ENCODE data around the gene SUMO3.

Gene SUMO3

DNA sequence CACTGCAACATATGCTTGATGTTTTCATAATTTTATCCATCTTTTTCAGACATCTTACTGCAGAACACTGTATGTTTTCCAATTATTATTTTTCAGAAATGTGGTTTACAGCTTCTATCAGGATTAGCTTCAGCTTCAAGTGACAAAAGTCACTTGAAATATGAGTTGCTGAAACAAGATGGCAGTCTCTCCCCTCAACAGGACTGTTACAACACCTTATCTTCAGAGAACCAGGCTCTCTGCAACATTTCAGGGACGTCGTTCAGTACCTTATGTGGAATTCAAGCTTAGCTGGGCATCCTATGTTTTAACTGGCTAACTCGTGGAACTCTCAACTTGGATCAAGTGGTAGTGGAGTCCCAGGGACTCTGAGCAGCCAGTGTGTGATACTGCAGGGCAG is 14.2 kb downstream of the SUMO3 start:
- no peak for DNase-seq (ENCODE audit: low read depth in 2 of 2)

DNA sequence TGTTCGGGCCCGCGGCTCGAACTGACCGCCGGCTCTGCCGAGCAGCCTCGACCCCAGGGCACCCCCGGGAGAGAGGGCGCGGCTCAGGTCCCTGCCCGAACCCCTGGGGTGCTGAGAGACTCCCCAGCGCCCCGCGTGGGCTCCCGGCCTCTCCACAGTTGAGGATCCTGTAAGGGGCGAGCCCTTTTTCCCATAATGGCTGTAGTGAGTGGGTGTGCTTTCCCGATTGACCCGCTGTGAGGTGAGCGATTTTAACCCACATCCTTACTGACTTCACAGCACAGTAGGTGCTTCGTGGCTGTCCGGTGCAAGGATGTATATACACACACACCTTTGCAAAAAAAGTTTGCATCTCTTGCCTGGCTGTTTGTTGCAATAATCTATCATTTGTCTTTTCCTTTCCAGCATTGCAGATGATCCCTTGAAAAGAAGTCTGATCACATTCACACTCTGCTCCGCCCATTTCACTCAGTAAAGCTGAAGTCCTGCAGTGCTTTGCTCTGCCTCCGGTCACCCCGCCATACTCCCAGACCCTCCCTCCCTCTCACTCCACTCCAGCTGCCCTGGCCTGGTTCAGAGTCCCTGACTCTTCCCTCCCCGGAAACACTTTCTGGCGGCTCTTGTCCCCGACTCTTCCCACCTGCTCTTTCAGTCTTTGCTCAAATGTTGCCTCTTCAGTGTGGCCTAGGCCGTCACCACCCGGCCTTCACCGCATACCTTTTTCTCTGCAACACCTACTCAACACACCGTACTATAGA is 15.3 kb downstream of the SUMO3 start:
- DNase-seq (ENCODE audit: low read depth in 2 of 2), result no peak

DNA sequence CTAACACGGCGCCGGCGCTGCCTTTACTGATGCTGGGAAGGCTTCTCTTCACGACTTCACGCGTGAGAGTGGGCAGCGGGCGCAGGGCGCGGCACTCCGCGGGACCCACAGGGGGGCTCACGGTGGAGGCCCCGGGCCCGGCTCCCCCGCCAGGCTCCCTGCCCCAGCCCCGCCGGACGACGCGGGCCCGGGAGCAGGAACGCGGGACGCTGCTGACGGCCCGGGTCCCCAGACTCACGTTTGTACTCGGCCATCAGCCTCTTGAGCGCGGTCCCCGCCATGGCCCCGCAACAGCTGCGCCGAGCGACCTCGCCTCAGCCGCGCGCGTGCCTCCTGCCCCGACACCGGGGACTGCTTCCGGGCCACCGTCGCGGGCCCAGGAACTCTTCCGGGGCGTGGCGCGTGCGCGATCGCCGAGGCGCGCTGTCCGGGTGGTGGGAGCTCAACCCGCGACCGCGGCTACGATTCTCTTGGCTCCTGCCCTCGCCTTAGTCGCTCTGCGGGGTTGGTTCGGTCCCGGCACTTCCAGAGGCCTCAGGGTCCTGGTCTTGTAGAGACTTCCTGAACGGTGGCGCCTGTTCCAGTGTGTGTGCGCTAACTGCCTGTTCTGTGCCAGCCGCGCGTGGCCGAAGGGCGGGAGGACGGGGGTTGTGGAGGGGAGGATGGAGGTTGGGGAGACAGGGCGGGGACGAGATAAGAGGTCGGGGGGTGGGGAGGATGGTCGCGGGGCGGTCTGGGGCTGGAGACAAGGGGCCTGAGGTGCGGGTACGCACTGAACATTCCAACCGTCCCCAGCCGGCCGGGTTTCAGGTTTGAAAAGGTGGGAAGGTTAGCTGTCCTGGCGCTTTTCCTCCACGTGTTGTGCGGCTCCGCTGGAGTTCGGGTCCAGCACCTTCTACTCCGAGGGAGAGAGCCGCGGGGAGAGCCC is 16.1 kb downstream of the SUMO3 start, which contains the start of gene UBE2G2:
TSS of gene UBE2G2 (minus strand) at position 353 of the 928 bp plus-strand sequence. CDS start at position 281, 72 bp downstream.
- peak; percentile 79 to 82 for DNase-seq (ENCODE audit: low read depth in 2 of 2)

DNA sequence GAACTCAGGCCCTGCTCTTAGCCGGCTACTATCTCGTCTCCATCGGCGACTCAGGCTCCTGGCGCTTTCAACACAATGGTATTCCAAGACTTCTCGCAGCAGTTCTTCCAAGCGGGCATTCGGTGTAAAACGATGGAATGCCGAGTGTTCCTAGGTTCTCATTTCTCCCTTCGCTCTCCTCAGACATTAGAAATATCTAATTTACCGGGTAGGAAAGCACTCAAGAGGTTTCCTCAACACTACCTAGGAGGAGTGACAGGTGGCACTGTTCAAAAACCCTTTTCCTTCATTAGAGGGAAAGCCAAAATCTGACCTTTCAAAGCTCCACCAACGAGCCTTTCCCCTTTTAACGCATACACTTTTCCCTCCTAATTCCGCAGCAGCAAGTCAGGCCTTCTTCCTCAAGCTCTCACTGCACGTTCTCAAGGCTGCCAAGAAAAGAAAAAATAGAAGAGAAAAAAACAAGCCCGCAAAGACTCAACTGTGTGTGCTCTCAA is 16.8 kb downstream of the SUMO3 start:
- DNase-seq (ENCODE audit: low read depth in 2 of 2), result no peak

DNA sequence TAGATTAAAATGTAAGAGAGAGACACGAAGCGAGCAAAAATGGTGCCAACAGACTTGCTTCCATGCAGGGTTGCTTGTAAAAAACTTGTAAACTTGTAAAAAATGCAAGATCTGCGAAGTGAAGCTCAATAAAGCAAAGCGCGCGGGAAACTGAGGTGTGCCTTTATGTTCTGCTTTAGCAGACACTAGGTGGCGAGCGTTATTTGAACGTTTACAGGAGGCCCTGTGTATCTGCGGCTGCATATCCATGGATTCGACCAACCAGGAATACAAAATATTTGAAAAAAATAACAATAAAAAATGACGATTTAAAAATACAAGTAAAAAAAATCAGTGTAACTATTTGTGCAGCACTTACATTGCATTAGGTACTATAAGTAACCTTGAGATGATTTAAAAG is 17.8 kb downstream of the SUMO3 start:
- no peak for DNase-seq (ENCODE audit: low read depth in 2 of 2)

DNA sequence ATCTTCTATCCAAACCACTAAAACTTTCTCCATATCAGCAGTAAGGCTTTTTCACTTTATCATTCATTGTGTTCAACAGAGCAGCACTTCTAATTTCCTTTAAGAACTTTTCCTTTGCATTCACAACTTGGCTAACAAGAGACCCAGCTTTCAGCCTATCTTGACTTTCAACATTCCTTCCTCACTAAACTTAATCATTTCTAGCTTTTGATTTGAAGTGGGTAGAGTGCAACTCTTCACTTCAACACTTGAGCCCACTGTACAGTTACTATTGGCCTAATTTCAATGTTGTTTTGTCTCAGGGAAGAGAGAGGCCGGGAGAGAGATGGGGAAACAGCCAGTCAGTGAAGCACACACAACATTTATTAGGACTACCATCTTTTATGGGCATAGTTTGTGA is 18.2 kb downstream of the SUMO3 start:
- DNase-seq (ENCODE audit: low read depth in 2 of 2), result no peak

DNA sequence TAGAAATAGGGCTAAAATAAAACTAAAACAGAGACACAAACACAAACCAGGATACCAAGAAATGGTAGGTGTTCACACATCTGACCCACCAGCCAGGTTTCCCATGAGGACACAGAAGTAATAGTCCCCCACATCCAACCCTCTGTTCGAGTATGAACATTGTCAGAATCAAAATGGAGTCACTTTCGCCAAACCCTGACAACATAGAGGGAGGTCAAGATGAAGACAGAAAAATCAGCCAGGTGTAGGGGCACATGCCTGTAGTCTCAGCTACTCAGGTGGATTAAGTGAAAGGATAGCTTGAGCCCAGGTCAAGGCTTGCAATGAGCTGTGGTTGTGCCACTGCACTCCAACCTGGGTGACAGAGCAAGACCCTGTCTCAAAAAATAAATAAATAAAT is 20.1 kb downstream of the SUMO3 start:
- DNase-seq (ENCODE audit: low read depth in 2 of 2), result no peak

DNA sequence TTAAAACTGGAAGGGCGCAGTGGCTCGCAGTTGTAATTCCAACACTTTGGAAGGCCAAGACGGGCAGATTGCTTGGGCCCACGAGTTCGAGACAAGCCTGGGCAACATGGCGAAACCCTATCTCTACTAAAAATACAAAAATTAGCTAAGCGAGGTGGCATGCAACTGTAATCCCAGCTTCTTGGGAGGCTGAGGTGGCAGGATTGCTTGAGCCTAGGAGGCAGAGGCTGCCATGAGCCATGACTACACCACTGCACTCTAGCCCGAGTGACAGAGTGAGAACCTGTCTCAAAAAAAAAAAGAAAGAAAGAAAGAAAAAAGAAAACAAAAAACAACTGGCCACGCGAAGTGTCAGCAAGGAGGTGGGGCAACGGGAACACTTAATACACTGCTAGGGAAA is 22.5 kb downstream of the SUMO3 start:
- no peak for DNase-seq (ENCODE audit: low read depth in 2 of 2)

DNA sequence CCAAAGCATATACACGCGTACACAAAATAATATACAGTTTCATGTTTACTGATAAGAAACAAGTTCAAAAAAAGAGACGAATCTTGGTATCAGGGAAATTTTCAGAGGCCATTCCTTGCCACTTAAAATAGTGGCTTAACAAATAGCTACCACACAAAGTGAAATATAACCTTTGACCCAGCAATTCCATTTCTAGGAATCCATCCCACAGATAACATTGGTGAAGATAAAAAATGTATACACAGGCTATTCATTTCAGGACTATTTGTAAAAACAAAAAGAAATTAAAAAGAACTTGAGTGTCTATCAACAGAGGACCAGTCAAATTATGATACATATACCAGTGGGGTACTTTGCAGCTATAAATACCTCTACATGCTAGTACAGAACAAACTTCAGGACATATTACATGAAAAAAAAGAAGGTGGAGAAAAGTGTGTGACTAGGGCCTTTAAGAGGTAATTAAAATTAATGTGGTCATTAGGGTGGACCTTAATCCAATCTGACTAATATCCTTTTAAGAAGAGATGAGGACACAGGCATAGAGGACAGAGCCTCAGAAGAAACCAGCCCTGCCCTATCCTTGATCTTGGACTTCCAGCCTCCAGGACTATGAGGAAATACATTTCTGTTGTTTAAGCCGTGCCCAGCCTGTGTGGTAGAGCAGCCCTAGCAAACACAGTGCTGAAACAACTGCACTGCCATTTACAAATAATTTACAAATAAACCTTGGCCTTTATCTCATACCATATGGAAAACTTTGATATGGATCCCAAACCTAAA is 24.1 kb downstream of the SUMO3 start:
- no peak for DNase-seq (ENCODE audit: low read depth in 2 of 2)

DNA sequence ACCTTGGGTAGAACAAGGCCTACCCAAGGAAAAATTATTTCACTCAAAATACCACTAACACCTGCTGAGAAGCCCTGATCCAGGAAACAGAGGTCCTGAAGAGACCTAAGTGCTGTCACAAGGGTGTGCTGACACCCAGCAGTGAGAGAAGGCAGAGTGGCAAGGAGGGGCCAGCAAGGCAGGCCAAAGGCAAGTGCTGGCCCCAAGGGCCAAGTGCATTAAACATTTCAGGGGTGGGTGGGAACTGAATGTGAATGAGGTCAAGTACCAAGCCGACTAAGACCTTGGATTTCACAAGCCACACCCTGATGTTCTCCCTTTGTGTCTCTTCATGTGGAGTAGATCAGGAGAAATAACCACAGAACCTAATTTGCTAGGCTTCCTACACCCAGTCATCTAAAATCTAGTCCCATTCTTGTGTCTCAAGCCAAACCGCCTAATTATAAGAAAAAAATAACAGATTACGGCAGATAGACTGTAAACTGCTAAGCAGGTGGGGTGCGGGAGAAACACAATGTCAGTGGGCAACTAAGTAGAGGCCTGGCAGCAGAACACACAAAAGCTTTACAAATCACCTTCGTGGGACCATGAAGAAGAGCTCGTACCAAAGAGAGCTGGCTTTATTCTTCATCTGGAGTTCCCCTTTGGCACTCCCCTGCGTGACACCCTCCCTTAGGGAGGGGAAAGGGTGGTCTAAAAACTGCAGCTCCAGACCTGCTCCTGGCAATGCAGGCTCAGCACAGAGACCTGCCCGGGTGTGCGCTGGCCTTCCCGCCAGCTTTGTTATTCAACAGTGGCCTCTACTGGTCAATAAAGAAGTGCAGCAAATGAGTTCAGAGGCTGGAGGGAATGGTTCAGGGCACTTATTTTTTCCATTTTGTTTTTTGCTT is 24.9 kb downstream of the SUMO3 start:
- peak in 1 of 2 donors; percentile 21 for DNase-seq (ENCODE audit: low read depth in 2 of 2)

DNA sequence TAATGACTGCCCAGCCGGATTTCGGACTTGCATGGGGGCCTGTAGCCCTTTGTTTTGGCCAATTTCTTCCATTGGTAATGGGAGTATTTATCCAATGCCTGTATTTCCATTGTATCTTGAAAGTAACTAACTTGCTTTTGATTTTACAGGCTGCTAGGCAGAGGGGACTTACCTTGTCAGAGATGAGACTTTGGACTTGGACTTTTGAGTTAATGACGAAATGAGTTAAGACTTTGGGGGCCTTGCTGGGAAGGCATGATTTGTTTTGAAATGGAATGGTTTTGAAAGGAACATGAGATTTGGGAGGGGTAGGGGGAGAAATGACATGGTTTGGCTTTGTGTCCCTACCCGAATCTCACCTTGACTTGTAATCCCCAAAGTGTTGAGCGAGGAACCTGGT is 25.9 kb downstream of the SUMO3 start:
- DNase-seq (ENCODE audit: low read depth in 2 of 2), result no peak

DNA sequence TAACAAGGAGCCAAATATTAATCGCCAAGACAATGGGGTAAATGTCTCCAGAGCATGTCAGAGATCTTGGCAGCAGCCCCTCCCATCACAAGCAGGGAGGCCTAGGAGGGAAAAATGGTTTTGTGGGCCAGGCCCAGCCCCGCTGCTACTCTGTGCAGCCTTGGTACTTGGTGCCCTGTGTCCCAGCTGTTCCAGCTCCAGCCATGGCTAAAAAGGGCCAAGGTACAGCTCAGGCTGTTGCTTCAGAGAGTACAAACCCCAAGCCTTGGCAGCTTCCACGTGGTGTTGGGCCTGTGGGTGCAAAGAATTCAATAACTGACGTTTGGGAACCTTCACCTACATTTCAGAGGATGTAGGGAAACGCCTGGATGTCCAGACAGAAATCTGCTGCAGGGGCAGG is 26.6 kb downstream of the SUMO3 start:
- DNase-seq (ENCODE audit: low read depth in 2 of 2), result no peak

DNA sequence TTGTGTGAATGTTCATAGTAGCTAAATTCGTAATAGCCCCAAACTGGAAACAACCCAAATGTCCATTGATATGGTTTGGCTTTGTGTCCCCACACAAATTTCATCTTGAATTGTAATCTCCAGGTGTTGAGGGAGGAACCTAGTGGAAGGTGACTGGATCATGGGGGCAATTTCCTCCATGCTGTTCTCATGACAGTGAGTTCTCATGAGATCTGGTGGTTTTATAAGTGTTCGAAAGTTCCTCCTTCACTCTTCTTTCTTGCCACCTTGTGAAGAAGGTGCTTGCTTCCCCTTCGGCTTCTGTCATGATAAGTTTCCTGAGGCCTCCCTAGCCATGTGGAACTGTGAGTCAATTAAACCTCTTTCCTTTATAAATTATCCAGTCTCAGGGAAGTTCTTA is 27.5 kb downstream of the SUMO3 start:
- DNase-seq (ENCODE audit: low read depth in 2 of 2), result no peak

DNA sequence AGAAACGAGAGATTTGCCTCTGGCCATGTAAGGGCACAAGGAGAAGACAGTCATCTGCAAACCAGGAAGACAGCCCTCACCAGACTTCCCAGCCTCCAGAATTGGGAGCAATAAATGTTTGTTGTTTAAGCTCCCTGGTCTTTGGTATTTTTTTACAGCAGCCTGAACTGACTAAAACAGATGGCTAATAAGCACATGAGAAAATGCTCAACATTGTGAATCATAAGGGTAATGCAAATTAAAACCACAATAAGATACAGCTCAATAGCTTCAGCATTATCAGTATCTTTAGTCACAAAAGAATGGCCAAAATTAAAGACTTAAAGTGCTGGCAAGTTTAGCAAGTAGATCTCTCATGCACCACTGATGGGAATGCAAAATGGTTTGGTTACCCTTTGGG is 28.0 kb downstream of the SUMO3 start:
- DNase-seq (ENCODE audit: low read depth in 2 of 2), result no peak

DNA sequence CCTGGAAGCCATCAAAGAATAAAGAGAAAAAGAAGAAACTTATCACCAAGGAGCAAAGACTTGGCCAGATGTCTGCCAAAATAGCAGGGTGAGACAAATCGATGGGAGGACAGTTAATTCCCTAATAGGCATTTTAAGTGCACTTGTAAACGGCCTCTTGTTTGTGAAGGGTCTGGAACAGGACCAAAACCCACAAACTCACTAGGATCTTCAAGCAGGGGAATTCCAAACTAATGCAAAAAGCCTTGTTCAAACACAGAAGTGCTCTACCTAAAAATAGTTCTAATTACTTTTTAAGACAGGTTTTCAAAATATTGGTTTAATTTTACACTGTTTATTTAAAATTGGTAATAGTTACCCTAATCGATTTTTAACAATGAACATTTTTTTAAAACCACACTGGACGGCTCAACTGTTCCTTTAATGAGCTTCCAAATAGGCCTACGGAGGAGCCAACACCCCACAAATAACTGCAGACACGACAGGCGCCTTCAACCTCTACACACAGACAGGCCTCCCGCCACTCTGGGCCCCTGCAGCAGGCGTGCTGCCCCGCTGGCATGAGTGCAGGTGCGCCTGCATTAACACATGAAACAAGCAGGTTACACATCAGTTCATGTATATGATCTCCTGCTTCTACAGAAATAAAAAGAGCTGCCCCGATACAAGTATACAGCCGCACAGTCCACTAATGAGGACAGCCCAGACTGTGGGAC is 32.1 kb downstream of the SUMO3 start:
- DNase-seq (ENCODE audit: low read depth in 2 of 2), result no peak

DNA sequence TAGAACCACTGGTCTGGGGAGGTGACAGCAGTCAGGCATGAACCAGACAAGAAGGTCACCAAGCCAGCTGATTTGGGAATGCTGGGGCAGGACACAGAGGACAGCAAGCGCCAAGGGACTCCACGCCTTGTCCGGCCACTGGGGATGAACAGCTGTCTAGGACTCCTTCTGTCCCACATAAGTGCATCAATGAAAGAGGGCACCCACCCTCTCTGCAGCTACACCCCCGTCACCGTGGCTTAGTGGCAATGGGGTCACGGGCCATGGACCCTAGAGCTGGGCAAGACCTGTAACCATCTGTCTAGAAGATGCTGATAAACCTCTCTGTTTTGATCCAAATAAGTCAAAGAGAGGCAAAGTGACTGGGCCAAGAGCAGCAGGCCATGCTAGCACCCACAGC is 33.1 kb downstream of the SUMO3 start:
- DNase-seq (ENCODE audit: low read depth in 2 of 2), result no peak

DNA sequence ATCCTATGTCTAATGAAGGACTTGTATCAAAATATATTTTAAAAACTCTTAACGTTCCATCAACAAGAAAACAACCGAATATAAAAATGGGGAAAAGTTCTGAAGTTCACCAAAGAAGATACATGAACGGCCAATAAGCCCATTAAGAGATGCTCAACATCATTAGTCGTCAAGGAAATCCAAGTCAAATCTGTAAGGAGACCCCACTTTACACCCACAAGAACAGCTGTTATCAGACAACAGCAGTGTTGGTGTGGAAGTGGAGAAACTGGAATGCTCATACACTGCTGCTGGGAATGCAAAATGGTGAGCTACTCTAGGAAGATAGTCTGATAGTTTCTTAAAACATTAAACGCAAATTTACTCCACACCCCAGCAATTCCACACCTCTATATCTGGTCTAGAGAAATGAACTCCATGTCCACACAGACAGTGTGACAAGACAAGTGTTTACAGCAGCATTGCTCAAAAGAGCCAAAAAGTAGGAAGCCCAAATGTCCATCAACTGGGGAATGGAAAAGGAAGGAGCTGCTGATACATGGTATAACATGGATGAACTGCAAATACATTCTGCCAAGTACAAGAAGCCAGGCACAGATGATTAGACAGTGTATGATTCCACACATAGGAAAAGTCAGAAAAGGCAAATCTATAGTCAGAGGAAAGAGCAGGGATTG is 34.7 kb downstream of the SUMO3 start:
- DNase-seq (ENCODE audit: low read depth in 2 of 2), result no peak

DNA sequence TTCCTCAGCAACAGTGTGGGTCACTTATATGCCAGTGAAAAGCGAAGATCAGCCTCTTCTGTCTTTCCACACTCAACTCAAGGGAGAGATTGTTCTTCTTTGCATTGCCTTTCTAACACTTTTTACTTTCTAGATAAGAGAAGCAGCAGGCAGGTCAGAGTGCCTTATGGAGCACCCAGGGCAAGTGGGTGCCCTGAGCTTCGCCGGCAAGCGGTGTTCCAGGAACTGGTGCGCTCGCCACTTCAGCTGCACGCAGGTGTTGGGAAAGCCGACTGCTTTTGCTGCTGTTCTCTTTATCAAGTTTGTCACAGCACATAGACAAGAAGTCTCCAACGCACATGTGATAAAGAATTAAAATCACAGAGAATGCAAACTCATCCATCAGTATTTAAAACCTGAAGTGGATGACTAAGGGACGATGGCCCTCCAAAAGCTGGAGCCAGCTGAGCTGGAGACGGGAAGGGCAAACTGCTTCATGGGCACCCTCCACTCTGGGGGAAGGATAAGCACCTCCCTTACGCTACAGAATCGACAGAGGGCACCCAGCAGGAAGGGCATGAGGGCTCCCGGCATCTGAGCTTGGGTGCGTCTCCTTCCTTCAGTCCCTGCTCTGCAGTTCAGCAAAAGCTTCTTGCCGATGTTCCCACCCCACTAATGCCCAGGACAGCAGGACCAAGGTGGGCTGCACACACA is 36.9 kb downstream of the SUMO3 start:
- no peak for DNase-seq (ENCODE audit: low read depth in 2 of 2)

DNA sequence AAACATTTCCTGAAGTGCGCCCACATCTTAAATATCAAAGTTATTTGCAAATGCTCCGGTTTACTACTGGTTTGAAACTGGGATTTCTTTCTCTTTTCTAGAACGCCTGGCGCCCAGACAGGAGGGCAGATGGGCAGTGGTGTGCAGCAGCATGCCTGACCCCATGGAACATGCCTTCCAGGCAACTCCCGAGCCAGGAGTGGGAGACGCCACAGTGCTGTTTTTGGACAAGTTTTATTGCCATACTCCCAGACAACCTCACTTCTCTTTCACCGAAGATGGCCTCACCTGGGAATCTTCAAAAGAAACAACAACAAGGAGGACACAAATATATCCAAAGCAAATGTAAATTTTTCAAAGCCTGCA is 37.7 kb downstream of the SUMO3 start:
- no peak for DNase-seq (ENCODE audit: low read depth in 2 of 2)
